GM19467 (cell line): Measurements from ENCODE around the gene LTO1.

Source experiments
- ATAC-seq: cut with Tn5 transposase; IDR thresholded peaks from one replicate; pipeline ENCODE4 v1.9.1; 2021; ENCODE audit warnings: mild to moderate bottlenecking, moderate library complexity; ENCODE audit not compliant: unreplicated experiment

LTO1 gene, protein sequence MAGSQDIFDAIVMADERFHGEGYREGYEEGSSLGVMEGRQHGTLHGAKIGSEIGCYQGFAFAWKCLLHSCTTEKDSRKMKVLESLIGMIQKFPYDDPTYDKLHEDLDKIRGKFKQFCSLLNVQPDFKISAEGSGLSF

DNA sequence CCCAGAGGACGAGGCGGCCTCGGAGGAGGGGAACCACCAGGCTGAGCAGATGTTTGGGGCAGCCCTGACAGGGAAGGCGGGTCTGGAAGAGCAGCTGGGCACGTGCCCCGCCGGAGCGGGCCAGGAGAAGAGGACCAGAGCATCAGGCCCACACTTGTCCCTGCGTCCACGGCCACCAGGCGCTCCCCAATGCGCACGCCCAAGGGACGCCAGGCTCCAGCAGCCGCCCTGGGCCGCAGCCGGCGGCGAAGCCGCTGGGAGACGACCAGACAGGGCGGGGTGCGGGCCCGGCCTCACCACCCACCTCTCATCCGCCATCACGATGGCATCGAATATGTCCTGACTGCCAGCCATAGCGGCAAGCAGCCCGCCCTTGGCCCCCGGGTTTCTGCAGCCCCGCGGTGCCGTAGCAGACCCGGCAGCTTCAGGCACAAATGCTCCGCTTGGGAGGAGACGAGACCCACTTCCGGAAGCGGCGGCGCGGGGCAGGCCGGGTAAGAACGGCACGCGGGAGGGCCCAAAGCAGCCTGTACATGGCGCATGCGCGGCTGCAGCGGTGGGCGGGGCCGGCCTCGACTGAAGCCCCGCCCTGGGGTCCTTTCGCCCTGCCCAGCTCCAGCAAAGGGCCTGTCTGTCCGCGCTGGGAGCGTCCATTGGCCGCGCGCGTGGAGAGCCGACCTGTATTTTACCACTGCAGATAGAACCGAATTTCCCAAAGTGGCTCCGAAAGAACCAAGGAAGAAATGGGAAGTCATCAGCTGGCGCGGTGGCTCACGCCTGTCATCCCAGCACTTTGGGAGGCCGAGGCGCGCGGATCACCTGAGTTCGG lies at the start of gene LTO1:
TSS of gene LTO1 (minus strand) at position 468 of the 829 bp plus-strand sequence. CDS start at position 354, 114 bp downstream.
- peak; percentile 77 for ATAC-seq

DNA sequence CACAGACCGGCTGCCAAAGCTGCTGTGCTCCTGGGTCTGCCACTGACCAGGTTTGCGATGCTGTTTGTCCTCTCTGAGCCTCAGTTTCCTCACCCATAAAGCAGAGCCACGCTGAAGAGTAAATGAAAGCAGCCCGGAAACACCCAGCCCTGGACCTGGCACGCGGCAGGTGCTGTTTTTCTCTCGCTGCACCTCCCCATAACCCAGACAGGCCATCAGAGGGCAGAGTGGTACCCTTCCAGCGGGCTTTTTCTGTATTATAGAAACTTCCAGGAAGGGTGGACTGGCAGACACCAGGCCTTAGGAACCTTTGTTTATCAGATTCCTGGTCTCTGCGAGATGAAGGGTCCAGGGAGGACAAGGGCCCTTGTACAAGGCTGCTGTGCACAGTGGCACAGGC lies 46.6 kb upstream of the LTO1 start:
- ATAC-seq, result no peak

DNA sequence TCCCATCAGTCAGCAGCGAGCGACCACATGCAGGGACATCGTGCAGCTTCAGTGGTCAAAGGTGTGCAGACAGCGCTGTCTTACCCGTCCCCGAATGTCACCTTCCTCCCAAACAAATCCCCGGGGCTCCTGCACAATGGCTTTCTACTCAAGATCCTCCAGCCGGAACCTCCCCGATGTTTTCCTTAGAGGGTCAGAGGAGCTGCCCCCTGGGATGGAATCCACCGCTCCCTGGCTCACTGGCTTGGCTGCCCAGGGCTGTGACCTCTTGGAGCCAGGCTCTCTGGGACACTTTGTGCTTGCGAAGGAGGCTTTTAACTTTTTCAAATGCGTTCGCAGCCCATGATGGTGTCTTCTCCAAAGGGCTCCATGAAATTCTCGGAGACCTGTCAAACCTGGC lies 46.0 kb upstream of the LTO1 start:
- ATAC-seq, result no peak

DNA sequence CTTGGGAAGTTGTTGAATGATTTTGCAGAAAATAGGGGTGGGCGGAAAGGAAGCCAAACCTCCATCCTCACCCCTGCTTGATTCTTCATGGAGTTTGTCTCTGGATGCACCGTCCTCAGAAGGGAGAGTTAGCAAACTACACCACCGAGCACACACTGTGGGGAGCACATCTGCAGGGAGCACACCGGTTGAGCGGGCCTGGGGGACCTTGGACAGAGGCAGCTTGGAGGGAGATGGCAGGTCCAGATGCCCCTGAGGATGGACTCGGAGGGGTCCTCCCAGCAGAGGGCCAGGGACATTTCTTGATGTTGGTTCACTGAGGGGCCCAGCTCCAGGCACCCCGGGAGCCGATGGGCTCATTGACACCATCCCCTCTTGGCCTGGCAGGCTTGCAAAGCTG lies 43.8 kb upstream of the LTO1 start:
- ATAC-seq, result no peak

DNA sequence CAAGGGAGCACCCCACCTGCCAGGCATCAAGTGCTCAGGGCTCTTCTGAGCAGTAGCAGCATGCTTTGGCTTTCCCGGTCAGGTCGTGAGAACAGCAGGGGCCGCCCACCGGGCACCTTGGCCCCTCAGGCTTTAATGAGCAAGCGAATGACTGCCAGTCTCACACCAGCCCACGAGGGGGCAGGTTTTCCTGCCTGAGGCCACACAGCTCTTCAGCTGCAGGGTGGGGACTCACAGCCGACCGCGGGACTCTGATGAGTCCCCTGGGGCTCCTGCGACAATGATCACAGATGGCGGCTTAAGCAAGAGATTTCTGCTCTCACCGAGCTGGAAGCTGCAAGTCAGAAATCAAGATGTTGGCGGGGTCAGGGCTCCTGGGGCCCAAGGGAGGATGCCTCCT lies 43.0 kb upstream of the LTO1 start:
- no peak for ATAC-seq

DNA sequence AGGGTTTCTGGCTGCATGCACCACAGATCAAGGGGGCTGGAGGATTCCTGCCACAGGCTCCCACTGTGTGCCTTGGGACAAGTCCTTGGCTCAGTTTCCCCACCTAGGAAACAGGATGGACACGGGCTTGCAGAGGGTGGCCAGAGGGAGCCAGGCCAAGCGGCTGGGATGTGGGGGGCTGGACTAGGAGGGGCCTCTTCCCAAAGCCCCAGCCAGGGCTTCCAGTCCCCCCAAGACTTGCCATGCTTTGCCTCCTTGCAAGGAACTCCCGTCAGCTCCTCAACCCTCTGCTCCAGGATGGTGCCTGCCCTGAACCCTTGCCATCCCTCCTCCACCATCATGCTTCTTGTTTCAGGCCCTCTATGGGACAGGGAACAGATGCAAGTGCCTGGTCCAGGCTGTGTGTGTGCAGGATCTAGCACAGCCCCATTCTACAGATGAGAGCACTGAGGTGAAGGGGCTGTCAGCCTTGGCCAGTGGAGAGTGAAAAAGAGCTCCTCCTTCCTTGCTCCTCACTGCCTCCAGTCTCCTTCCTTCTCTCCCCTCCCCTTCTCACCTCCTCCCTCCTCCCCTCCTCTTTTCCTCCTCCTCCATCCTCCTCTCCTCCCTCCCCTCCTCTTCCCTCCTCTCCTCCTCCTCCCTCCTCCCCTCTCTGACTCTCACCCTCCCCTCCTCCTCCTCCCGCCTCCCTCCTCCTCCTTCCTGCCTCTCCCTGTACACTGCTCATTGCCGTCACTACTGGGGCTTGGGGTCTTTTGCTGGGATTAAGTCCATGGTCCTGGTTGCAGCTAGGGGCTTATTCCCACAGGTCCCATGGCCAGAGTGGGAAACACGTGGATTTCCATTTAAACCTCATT lies 42.0 kb upstream of the LTO1 start:
- no peak for ATAC-seq

DNA sequence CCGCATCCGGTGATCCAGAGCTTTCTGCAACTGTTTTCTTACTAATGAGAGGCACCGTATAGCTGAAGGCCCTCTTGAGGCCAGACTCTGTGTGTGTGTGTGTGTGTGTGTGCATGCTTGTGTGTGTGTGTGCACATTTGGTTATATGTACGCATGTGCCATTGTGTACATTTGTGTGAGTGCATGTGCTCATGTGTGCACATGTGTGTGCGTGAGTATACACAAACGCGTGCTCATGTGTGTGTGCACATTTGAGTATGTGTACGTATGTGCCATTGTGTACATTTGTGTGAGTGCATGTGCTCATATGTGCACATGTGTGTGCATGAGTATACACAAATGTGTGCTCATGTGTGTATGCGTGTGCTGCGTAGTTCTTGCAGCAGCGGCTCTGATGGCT lies 40.9 kb upstream of the LTO1 start:
- ATAC-seq, result no peak

DNA sequence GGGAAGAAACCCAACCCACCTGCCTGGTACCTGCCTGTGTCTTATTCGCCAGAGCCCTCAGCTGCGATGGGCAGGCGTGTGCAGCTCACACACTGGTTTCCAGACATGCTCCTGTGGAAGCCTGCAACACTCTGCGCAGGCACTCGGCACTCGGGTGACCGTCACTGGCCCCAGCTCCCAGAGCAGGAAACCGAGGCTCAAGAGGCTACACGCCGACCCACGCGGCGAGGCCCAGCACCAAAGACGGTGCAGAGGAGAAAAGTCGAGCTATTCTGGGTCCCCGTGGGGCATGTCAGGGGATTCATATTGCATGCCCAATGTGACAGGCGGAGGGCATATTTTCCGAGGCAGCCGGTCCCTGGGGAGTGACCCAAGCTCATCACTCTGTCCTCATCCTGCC lies 40.3 kb upstream of the LTO1 start:
- ATAC-seq, result no peak

DNA sequence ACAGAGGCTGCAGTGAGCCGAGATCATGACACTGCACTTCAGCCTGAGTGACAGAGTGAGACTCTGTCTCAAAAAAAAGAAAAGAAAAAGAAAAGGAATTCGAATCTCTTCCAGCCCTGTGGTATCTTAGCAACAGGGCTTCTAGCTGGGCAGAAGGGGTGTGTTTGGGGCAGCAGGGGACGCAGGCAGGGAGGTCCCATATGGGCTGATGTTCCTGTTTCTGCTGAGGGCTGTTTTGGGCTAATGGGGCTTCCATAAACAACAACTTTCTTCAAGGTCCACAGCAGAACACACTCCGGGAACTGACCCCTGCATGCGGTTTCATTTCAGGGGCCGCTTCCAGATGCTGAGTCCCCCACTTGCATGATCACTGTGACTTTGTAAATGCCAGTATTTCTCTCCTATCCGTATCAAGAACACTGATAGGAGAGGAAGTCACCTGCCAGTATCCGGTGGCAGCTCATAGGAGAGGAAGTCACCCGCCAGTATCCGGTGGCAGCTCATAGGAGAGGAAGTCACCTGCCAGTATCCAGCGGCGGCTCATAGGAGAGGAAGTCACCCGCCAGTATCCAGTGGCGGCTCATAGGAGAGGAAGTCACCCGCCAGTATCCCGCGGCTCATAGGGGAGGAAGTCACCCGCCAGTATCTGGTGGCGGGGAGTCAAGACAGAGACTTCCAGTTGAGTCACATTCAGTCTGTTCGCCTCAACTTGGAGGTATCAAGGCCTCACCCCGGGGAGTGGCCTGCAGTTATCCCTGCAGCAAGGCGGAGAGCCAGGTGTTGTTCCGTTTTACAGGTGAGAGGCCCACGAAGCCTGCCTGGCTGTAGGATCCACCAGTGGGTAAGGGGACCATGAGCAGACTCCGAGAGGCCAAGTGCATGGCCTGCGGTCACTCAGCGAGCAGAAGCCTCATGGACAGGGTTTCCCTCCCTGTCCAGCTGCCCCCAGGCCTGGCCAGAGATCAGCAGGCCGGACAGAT lies 37.0 kb upstream of the LTO1 start:
- no peak for ATAC-seq

DNA sequence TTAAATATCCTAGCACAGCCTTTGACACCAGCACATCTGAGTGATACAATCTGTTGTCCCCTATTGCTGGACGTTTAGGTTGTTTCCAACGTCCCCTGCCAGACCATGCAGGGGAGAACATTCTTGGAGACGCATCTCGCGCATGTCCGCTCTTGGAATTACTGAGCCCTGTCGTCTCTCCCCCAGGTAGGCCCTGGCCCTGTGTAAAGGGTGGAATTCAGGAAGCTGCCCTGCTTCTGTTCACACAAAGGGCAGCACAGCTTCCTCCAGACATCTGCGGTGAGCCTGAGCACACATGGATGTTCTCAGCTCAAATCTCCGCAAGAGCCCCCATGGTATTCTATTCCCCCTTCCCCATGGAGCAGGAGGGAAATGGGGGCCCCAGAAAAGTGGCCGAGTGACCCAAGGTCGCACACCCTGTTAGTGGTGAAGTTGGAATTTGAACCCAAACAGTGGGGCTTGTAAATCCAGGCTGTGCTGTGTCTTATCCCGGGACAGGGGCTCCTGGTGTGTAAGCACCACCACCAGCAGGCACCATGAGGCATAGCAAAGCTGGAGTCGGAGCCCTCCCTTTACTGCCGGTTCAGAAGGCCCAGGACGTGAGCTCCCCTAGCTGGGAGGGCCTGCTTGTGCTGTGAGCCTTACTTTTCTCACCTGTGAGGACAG lies 33.7 kb upstream of the LTO1 start:
- no peak for ATAC-seq

DNA sequence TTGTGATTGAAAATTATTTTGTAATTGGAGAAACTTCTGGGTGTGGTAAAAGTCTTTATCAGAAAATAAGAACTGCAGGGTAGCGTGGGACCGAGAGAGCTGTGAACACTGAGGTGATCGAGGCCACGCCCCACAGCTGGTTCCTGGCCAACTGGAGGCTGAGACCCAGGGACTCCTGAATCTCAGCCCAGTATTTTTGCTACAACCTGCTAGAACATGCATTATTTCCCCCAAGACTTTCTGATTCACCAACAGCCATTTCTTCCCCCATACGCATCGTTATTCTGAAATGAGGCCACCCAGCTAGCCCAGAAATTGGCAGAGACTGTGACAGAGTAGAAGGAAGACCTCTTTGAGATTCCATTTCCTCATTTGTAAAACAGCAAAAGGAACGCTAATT lies 32.0 kb upstream of the LTO1 start:
- no peak for ATAC-seq

DNA sequence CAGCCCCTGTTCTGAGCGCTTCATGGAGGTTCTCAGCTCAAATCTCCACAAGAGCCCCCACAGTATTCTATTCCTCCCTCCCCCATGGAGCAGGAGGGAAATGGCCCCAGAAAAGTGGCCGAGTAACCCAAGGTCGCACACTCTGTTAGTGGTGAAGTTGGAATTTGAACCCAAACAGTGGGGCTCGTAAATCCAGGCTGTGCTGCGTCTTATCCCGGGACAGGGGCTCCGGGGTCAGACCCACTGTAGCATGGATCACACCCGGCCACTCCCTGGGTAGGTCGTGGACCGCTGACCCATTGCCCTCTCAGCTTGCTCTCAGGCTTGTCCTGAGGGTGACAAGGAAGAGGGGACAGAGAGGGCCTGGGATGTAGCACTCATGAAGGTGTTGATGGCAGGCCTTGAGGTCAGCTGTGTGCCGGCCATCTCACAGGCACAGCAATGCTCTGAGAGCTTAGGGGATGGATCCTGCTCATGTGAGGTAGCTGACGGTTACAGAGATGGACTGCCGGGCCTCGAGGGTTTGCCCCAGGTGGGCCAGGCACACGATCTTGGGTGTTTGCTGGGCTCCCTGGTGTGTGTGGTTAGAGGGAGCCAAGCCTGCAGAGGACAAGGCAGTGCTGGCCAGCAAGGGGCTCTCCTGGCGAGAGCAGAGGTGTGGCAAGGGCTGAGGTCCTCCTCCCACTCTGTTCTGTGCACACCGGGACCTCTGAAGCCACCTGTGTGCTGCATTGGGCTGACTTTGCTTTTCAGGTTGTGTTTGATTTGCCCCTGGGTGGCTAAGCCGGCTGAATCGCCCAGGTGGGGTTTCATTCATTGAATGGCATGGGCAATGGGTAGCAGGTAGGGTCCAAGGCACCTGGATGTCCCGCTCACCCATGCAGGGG lies 31.0 kb upstream of the LTO1 start:
- no peak for ATAC-seq

DNA sequence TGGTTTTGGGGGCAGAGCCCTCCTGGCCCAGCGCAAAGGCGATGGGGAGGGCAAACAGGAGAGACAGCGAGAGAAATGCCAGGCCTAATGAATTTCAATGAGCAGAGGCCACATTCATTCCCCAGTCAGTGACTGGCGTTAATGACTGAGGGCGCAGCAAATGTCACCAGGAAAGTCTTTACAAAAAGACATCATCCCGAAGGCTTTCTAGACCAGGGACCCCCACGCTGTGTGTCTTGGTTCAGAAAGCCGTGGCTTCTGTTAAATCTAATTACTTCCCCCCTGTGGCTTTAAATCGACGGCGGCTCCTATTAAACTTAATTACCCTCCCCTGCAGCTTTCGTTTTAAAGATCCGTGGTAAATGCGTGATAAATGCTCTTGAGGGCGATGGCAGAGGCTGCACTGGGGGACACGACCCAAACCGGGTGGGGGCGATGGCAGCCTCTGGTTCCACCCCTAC lies 30.2 kb upstream of the LTO1 start:
- ATAC-seq, result no peak

DNA sequence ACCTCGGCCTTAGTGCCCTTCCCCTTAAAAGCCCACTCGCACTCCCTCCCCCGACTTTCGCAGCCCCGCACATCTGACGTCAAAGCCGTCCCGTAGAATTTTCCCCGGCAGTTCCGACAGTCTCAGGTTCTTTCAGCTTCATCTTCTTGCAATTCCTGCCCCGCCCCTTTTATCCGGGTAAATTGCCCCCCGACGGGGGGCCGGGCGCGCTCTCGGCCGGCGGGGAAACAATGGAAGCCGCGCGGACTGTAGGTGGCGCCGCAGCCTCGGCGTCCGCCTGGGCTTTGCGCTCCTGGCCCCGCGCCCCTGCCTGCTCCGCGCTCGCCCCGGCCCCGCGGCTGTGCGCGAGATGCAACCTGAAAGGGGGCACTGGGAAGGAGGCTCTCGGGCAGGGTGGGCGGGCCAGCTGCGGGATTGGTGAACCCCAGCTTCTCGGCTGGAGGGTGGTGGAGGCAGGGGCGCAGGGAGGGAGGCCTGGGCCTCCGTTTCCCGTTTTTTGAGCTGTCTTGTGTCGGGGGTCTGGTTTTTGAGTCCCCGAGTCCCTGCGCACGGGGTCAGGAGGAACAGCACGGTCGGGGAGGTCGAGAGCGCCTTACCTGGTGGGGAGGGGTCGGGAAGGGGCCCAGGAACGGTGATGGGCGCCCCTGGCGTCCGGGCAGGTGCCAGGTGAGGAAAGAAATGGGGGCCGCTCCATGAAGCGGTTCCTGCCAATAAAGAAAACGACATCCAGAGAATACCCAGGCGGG lies 29.5 kb upstream of the LTO1 start:
- no peak for ATAC-seq

DNA sequence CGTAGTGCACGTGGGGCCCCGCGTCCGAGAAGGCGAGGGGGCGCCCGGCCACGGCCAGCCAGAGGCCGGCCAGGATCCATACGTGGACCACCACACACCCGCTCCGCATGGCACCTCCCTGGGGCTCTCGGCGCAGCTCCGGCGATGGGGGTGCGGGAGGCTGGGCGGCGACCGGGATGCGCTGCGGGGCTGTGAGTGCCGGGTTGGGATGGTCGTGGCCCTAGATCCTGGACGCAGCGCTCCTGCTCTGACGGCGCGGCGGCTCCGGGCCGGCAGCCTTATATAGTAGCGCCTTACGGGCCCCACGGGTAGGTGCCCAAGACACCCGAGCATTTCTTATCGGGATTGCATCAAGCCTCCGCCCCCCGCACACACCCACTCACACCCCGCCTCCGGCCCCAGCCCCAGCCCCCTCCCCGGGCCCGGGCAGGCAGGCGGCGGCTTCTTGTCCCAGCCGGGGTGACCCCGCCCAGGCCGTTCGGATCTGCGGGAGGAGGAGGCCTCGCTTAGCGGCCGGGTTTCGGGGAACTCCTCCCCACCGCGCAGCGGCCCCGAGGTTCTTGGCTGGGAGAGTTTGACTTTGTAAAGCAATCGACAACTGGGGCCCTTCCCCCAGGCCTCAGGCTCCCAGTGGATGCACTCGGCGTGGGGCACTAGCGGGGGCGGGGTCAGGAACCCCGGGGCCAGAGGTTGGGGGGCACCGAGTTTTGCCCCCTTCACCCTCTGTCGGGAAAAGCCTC lies 28.8 kb upstream of the LTO1 start, which contains the start of gene FGF19:
TSS of gene FGF19 (minus strand) at position 255 of the 740 bp plus-strand sequence. CDS start at position 109, 146 bp downstream.
- ATAC-seq, result no peak

DNA sequence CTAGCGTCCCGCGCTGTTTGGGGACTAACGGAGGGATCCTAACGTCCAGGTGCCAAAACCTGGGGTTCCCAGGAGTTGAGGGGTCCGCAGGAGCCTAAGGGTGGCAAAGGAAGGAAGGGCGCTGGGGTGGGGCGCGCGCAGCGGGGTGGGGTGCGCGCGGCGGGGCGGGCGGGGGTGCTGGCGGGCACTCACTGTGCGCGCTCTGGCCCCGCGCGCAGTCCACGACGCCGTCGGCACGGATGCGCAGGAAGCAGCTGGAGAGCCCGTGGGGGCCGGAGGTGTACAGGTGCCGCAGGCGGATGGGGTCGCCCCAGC lies 28.3 kb upstream of the LTO1 start:
- ATAC-seq, result no peak

DNA sequence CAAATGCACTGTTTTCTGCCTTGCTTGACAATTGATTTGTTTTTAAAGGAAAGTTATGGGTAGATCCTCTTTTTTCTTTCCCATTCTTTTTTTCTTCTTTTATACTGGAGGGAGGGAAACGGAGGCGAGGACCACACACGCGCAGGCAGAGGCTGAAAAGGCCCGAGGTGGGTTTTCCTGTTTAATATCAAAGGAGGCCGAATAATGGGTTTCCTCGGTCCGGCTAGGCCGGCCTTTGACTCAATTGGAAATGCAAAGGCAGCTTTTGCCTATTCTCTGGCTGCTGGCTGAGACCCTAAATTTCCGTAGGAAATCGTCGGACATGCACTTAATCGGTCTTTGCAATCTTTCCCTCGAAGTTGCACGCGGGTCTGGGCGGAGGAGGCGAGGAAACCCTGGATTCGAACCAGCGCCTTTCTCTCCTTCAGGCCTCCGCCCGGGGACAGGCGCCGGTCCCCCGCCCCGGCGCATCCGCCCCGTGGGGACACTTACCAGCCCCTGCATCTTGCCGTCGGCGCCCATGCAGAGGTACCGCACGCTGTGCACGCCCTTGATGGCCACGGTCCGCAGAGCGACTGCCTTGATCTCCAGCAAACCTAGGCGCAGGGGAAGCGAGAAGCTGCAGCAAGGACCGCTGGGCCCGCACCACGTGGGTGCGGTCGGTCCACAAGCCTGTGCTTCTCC lies 27.8 kb upstream of the LTO1 start:
- ATAC-seq, result no peak
